K562 (cell line): ENCODE results near the gene CDIPT. TPM values are rescaled to one million over a fixed set of nuclear protein-coding genes. Genes with fewer than 3 reads are reported as not detected.

Source experiments
- CBFA2T3 ChIP-seq: fragments of 450-650 bp; IDR thresholded peaks from 2 replicates; pipeline ENCODE4 v1.6.1; 2017
- NR2F6 ChIP-seq: fragments of 450-650 bp; formaldehyde crosslinking; IDR thresholded peaks from 2 replicates; pipeline ENCODE4 v1.4.0; 2020; ENCODE audit warnings: mild to moderate bottlenecking
- POLR2AphosphoS2 ChIP-seq: IDR thresholded peaks from 2 replicates; pipeline ENCODE4 v1.6.1; 2012; ENCODE audit warnings: low read length, improper control_type of control experiment
- STAT5A ChIP-seq: IDR thresholded peaks from 2 replicates; pipeline ENCODE4 v1.6.1; 2012; ENCODE audit warnings: low read length, inconsistent platforms, borderline replicate concordance
- ZNF589 ChIP-seq: fragments of 200-800 bp; sonication (Bioruptor generic); IDR thresholded peaks from 2 replicates; pipeline ENCODE4 v1.6.1; 2016; ENCODE audit warnings: low read depth, missing genetic modification characterization, missing compliant biosample characterization
- polyA plus RNA-seq, 8 experiments: library from polyadenylated mRNA; depleted of rRNA in 4 of 8; stranded (reverse) in 5 of 8; unstranded in 3 of 8; fragments of >200 nt; fragmentation: Nextera tagmentation in 2 of 8; fragmentation: Illumina TruSeq in 1 of 8; extraction: Ambion mirVana in 2 of 8; extraction: Trizol in 1 of 8; gene quantifications; 2 replicates each; pipeline versions ENCODE4 v1.2.1 to v1.2.3, GENCODE V29; 2011 to 2014; ENCODE audit warnings: inconsistent platforms in 1 of 8, missing spikeins in 1 of 8
- total RNA-seq, 7 experiments: library from RNA; depleted of rRNA in 6 of 7; stranded (reverse); fragments of >200 nt in 6 of 7; fragmentation: Illumina TruSeq in 2 of 7; extraction: Trizol in 2 of 7; gene quantifications; 2 replicates each; pipeline versions ENCODE4 v1.2.1 to v1.2.3, GENCODE V29; 2011 to 2021; ENCODE audit warnings: low replicate concordance in 1 of 7
- TF ChIP-seq, protein P1 (sequence below): sonication (generic); formaldehyde crosslinking; IDR thresholded peaks from 2 replicates; pipeline ENCODE4 v1.8.0; 2022; ENCODE audit warnings: mild to moderate bottlenecking, missing genetic modification reagents
- TF ChIP-seq, protein P2 (sequence below), 2 experiments: fragments of 450-650 bp; IDR thresholded peaks; 2 replicates each; pipeline ENCODE4 v1.6.1; 2016; ENCODE audit warnings: mild to moderate bottlenecking in 2 of 2, borderline replicate concordance in 1 of 2, low read depth in 1 of 2, moderate library complexity in 1 of 2
- TF ChIP-seq, protein P3 (sequence below): sonication (generic); formaldehyde crosslinking; IDR thresholded peaks from 2 replicates; pipeline ENCODE4 v1.8.0; 2022; ENCODE audit warnings: mild to moderate bottlenecking, missing genetic modification reagents, borderline replicate concordance
- TF ChIP-seq, protein P4 (sequence below): fragments of 200-800 bp; sonication (Bioruptor generic); IDR thresholded peaks from 2 replicates; pipeline ENCODE4 v1.6.1; 2016; ENCODE audit warnings: missing genetic modification characterization, missing compliant biosample characterization

CDIPT gene
- total and polyA plus RNA-seq, 9 of the 15 experiments (the other 6 are each of a cell fraction or from before 2014, with no cell fraction given): 1.3 to 37.0 (median 23.0) TPM

DNA sequence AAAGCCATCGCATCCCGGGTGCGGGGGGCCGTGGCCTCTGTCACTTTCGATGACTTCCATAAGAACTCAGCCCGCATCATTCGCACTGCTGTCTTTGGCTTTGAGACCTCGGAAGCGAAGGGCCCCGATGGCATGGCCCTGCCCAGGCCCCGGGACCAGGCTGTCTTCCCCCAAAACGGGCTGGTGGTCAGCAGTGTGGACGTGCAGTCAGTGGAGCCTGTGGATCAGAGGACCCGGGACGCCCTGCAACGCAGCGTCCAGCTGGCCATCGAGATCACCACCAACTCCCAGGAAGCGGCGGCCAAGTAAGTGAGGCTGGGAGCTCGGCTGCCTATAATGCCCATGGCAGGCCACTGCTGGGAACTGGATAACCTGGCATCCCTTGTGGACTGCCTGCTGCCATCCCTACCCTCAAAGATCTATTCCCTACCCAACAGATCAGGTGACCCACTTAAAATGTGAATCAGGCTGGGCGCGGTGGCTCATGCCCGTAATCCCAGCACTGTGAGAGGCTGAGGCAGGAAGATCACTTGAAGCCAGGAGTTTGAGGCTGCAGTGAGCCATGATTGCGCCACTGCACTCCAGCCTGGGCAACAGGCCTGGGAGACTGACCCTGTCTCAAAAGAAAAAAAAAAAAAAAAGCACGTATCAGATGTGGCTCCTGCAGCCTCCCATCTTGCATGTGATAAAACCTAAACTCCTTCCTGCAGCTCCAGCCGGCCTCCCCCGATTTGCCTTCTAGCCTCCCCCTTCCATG, 18.3 kb downstream of the CDIPT start (continued):
- TF ChIP-seq, protein P1, sequence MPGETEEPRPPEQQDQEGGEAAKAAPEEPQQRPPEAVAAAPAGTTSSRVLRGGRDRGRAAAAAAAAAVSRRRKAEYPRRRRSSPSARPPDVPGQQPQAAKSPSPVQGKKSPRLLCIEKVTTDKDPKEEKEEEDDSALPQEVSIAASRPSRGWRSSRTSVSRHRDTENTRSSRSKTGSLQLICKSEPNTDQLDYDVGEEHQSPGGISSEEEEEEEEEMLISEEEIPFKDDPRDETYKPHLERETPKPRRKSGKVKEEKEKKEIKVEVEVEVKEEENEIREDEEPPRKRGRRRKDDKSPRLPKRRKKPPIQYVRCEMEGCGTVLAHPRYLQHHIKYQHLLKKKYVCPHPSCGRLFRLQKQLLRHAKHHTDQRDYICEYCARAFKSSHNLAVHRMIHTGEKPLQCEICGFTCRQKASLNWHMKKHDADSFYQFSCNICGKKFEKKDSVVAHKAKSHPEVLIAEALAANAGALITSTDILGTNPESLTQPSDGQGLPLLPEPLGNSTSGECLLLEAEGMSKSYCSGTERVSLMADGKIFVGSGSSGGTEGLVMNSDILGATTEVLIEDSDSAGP (CRISPR knock-in tag): no peak
- TF ChIP-seq STAT5A (no peak), POLR2AphosphoS2 (no peak), ZNF589 (CRISPR knock-in tag) (no peak), CBFA2T3 (peak; percentile 55), NR2F6 (CRISPR knock-in tag) (no peak)
- TF ChIP-seq, protein P2, sequence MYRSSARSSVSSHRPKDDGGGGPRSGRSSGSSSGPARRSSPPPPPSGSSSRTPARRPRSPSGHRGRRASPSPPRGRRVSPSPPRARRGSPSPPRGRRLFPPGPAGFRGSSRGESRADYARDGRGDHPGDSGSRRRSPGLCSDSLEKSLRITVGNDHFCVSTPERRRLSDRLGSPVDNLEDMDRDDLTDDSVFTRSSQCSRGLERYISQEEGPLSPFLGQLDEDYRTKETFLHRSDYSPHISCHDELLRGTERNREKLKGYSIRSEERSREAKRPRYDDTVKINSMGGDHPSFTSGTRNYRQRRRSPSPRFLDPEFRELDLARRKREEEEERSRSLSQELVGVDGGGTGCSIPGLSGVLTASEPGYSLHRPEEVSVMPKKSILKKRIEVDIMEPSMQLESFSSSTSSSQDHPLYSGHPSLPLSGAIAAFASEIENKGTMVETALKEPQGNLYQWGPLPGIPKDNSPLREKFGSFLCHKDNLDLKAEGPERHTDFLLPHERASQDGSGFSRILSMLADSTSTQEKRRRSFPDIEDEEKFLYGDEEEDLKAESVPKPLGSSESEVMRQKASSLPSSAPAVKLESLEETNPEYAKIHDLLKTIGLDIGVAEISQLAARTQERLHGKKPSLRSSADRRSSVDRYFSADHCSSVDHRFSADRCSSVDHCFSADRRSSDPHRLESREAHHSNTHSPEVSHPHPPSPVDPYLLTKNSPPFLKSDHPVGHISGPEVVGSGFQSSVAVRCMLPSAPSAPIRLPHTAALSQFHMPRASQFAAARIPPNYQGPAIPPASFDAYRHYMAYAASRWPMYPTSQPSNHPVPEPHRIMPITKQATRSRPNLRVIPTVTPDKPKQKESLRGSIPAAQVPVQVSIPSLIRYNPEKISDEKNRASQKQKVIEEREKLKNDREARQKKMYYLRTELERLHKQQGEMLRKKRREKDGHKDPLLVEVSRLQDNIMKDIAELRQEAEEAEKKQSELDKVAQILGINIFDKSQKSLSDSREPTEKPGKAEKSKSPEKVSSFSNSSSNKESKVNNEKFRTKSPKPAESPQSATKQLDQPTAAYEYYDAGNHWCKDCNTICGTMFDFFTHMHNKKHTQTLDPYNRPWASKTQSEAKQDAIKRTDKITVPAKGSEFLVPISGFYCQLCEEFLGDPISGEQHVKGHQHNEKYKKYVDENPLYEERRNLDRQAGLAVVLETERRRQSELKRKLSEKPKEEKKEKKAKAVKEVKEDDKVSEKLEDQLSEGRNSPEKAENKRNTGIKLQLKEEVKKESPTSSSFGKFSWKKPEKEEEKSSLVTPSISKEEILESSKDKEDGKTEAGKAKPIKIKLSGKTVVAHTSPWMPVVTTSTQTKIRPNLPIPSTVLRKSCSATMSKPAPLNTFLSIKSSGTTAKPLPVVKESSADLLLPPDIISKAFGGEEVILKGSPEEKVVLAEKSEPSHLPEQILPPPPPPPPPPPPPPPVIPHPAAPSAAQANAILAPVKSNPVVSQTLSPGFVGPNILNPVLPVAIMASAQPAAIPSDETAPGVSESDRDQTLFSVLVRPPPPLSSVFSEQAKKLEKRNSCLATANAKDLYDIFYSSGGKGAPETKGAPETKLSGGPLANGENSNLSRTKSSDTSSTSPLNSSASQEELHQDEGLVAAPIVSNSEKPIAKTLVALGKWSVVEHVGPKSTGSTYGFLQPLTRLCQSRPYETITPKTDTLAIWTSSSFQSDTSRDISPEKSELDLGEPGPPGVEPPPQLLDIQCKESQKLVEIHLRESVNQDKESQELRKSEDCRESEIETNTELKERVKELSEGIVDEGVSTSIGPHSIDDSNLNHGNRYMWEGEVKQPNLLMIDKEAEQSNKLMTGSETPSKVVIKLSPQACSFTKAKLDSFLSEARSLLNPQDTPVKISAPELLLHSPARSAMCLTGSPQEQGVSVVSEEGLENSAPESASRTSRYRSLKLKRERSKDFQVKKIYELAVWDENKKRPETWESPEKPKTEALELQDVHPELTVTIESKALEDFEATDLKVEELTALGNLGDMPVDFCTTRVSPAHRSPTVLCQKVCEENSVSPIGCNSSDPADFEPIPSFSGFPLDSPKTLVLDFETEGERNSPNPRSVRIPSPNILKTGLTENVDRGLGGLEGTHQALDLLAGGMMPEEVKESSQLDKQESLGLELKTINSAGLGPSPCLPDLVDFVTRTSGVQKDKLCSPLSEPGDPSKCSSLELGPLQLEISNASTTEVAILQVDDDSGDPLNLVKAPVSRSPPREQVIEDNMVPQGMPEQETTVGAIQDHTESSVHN (IDR thresholded peaks at IDR 0.05; ENCODE audit: borderline replicate concordance in 1 of 2, low read depth in 1 of 2): no peak
- TF ChIP-seq, protein P3, sequence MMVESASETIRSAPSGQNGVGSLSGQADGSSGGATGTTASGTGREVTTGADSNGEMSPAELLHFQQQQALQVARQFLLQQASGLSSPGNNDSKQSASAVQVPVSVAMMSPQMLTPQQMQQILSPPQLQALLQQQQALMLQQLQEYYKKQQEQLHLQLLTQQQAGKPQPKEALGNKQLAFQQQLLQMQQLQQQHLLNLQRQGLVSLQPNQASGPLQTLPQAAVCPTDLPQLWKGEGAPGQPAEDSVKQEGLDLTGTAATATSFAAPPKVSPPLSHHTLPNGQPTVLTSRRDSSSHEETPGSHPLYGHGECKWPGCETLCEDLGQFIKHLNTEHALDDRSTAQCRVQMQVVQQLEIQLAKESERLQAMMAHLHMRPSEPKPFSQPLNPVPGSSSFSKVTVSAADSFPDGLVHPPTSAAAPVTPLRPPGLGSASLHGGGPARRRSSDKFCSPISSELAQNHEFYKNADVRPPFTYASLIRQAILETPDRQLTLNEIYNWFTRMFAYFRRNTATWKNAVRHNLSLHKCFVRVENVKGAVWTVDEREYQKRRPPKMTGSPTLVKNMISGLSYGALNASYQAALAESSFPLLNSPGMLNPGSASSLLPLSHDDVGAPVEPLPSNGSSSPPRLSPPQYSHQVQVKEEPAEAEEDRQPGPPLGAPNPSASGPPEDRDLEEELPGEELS (CRISPR knock-in tag): no peak
- TF ChIP-seq, protein P4, sequence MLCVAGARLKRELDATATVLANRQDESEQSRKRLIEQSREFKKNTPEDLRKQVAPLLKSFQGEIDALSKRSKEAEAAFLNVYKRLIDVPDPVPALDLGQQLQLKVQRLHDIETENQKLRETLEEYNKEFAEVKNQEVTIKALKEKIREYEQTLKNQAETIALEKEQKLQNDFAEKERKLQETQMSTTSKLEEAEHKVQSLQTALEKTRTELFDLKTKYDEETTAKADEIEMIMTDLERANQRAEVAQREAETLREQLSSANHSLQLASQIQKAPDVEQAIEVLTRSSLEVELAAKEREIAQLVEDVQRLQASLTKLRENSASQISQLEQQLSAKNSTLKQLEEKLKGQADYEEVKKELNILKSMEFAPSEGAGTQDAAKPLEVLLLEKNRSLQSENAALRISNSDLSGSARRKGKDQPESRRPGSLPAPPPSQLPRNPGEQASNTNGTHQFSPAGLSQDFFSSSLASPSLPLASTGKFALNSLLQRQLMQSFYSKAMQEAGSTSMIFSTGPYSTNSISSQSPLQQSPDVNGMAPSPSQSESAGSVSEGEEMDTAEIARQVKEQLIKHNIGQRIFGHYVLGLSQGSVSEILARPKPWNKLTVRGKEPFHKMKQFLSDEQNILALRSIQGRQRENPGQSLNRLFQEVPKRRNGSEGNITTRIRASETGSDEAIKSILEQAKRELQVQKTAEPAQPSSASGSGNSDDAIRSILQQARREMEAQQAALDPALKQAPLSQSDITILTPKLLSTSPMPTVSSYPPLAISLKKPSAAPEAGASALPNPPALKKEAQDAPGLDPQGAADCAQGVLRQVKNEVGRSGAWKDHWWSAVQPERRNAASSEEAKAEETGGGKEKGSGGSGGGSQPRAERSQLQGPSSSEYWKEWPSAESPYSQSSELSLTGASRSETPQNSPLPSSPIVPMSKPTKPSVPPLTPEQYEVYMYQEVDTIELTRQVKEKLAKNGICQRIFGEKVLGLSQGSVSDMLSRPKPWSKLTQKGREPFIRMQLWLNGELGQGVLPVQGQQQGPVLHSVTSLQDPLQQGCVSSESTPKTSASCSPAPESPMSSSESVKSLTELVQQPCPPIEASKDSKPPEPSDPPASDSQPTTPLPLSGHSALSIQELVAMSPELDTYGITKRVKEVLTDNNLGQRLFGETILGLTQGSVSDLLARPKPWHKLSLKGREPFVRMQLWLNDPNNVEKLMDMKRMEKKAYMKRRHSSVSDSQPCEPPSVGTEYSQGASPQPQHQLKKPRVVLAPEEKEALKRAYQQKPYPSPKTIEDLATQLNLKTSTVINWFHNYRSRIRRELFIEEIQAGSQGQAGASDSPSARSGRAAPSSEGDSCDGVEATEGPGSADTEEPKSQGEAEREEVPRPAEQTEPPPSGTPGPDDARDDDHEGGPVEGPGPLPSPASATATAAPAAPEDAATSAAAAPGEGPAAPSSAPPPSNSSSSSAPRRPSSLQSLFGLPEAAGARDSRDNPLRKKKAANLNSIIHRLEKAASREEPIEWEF (CRISPR knock-in tag): no peak
